DOHH2 (cell line): Measurements from ENCODE around the gene SLC12A7.
"Not testable (repeated sequence)": the region's sequence is repeated elsewhere in the genome, so short reads cannot be mapped to it uniquely, and the experiment has no call there.

Experiments used
- H3F3A ChIP-seq: fragments of 200-600 bp; sonication (generic), shearing (Covaris generic); 2 replicates; pipeline ENCODE4 v1.6.0; 2016; ENCODE audit warnings: antibody characterized with exemption, mild to moderate bottlenecking; ENCODE audit not compliant: control insufficient read depth, insufficient read depth
- H3K27ac ChIP-seq: fragments of 200-600 bp; sonication (generic); 2 replicates; pipeline ENCODE4 v1.5.1; 2014; ENCODE audit warnings: low read depth, mild to moderate bottlenecking, low read length, moderate library complexity
- H3K27me3 ChIP-seq: fragments of 200-600 bp; sonication (generic); 2 replicates; pipeline ENCODE4 v1.6.1; 2014; ENCODE audit warnings: mild to moderate bottlenecking, low read length, mixed read lengths; ENCODE audit not compliant: control insufficient read depth
- H3K36me3 ChIP-seq: fragments of 200-600 bp; sonication (generic); 2 replicates; pipeline ENCODE4 v1.6.1; 2014; ENCODE audit warnings: mild to moderate bottlenecking, low read length, moderate library complexity, mixed read lengths; ENCODE audit not compliant: control insufficient read depth
- H3K4me1 ChIP-seq: fragments of 200-600 bp; sonication (generic); 2 replicates; pipeline ENCODE4 v1.6.1; 2014; ENCODE audit warnings: mild to moderate bottlenecking, low read length, mixed read lengths; ENCODE audit not compliant: control insufficient read depth
- H3K4me2 ChIP-seq: fragments of 200-600 bp; sonication (generic); 2 replicates; pipeline ENCODE4 v1.6.0; 2014; ENCODE audit warnings: mild to moderate bottlenecking, low read length, moderate library complexity
- H3K4me3 ChIP-seq: fragments of 200-600 bp; sonication (generic); 2 replicates; pipeline ENCODE4 v1.5.1; 2014; ENCODE audit warnings: mild to moderate bottlenecking, low read length, mixed read lengths
- H3K79me2 ChIP-seq: fragments of 200-600 bp; sonication (generic); 2 replicates; pipeline ENCODE4 v1.6.1; 2014; ENCODE audit warnings: mild to moderate bottlenecking, low read length, mixed read lengths; ENCODE audit not compliant: control insufficient read depth
- H3K9me2 ChIP-seq: fragments of 200-600 bp; sonication (generic); replicated peaks from 2 replicates; pipeline ENCODE4 v1.6.1; 2014; ENCODE audit warnings: mild to moderate bottlenecking, low read length, mixed read lengths; ENCODE audit not compliant: control insufficient read depth
- H3K9me3 ChIP-seq: fragments of 200-600 bp; sonication (generic); 2 replicates; pipeline ENCODE4 v1.6.1; 2014; ENCODE audit warnings: antibody characterized with exemption, low read length, mixed read lengths; ENCODE audit not compliant: control insufficient read depth, insufficient read depth
- H4K20me1 ChIP-seq: fragments of 200-600 bp; sonication (generic); 2 replicates; pipeline ENCODE4 v1.6.0; 2014; ENCODE audit warnings: low read depth, mild to moderate bottlenecking, antibody characterized with exemption, low read length, moderate library complexity; ENCODE audit not compliant: control insufficient read depth, insufficient read depth
- CTCF ChIP-seq: fragments of 200-600 bp; sonication (generic); IDR thresholded peaks from one replicate; pipeline ENCODE4 v1.5.1; 2014; ENCODE audit warnings: antibody characterized with exemption, mild to moderate bottlenecking, low read depth, low read length; ENCODE audit not compliant: poor library complexity, severe bottlenecking
- EZH2phosphoT487 ChIP-seq: fragments of 200-600 bp; sonication (generic); IDR thresholded peaks from 2 replicates; pipeline ENCODE4 v1.6.1; 2017; ENCODE audit warnings: borderline replicate concordance, mild to moderate bottlenecking, antibody characterized with exemption, low read length, moderate library complexity, mixed read lengths

SLC12A7 gene

GRCh38 chr5:1062761-1063568, 48.9 kb downstream of the SLC12A7 start:
- H3K4me1 ChIP-seq: no peaks in the 10 kb centered on the region
- H3K9me2 ChIP-seq: no peaks in the 10 kb centered on the region
- H3F3A ChIP-seq: no peaks in the 10 kb centered on the region
- H4K20me1 ChIP-seq: no peaks in the 10 kb centered on the region
- H3K4me3 ChIP-seq: no peak overlapping the region
- no peak overlapping the region for H3K4me2 ChIP-seq
- H3K27me3 ChIP-seq: no peaks in the 10 kb centered on the region
- H3K36me3 ChIP-seq: no peaks in the 10 kb centered on the region
- no peak overlapping the region for H3K27ac ChIP-seq
- TF ChIP-seq CTCF: no peak
- no peak for TF ChIP-seq EZH2phosphoT487
- no peaks in the 10 kb centered on the region for H3K9me3 ChIP-seq
- no peaks in the 10 kb centered on the region for H3K79me2 ChIP-seq

- Histone ChIP-seq H3K9me3 (no peaks in the 10 kb centered on the region), H3K27me3 (no peaks in the 10 kb centered on the region), H3F3A (no peaks in the 10 kb centered on the region), H3K9me2 (no peaks in the 10 kb centered on the region), H4K20me1 (no peaks in the 10 kb centered on the region), H3K27ac (no peak overlapping the region), H3K36me3 (no peaks in the 10 kb centered on the region), H3K4me3 (no peak overlapping the region), H3K4me2 (no peak overlapping the region), H3K4me1 (no peaks in the 10 kb centered on the region), H3K79me2 (no peaks in the 10 kb centered on the region)
- TF ChIP-seq EZH2phosphoT487 (no peak), CTCF (no peak)
Measured at GRCh38 chr5:1061916-1062315, 49.9 kb downstream of the SLC12A7 start.

- not testable (repeated sequence) for H3K79me2 ChIP-seq, H3F3A ChIP-seq, H3K27ac ChIP-seq, H3K4me2 ChIP-seq, H3K9me2 ChIP-seq, H3K9me3 ChIP-seq, H3K27me3 ChIP-seq, H4K20me1 ChIP-seq, H3K36me3 ChIP-seq, H3K4me3 ChIP-seq, H3K4me1 ChIP-seq
Measured at GRCh38 chr5:1061292-1061691, 50.6 kb downstream of the SLC12A7 start.

- Histone ChIP-seq H3K9me2 (no peaks in the 10 kb centered on the region), H3K9me3 (no peaks in the 10 kb centered on the region), H3K79me2 (no peaks in the 10 kb centered on the region), H3K4me3 (no peak overlapping the region), H3K4me2 (no peak overlapping the region), H3K36me3 (no peaks in the 10 kb centered on the region), H3K27me3 (no peaks in the 10 kb centered on the region), H3K4me1 (no peaks in the 10 kb centered on the region), H3K27ac (no peak overlapping the region), H3F3A (no peaks in the 10 kb centered on the region), H4K20me1 (no peaks in the 10 kb centered on the region)
- TF ChIP-seq CTCF (no peak), EZH2phosphoT487 (no peak)
Measured at GRCh38 chr5:1060535-1060981, 51.3 kb downstream of the SLC12A7 start.
